Common myeloid progenitor, CD34-positive (primary cell): ENCODE data around the gene NTNG2.

Source experiments
- CTCF ChIA-PET: fragments of 350-600 bp; sonication (Branson Sonifier 250); formaldehyde crosslinking; loops from one replicate; lab custom pipeline; 2021; ENCODE audit warnings: antibody characterized with exemption; lab: Charles Lee
- POLR2A ChIA-PET: fragments of 350-600 bp; sonication (Branson Sonifier 250); formaldehyde crosslinking; loops from one replicate; lab custom pipeline; 2021; ENCODE audit warnings: antibody characterized with exemption; lab: Charles Lee
- DNase-seq, 3 donors: peaks; one replicate each; pipeline versions ENCODE4 v3.0.0 to v3.0.0-alpha.2; 2013
- H3K27ac ChIP-seq, 2 experiments: 1 replicate in 1 of 2; 2 replicates in 1 of 2; pipeline ENCODE4 v1.7.0; 2013; ENCODE audit warnings: inconsistent platforms in 2 of 2, low read length in 2 of 2, mild to moderate bottlenecking in 2 of 2, low read depth in 1 of 2, moderate library complexity in 1 of 2; ENCODE audit not compliant: severe bottlenecking in 2 of 2, insufficient read depth in 1 of 2, poor library complexity in 1 of 2
- H3K27me3 ChIP-seq, 5 experiments: replicated peaks in 2 of 5; 1 replicate in 3 of 5; 2 replicates in 2 of 5; pipeline versions ENCODE4 v1.6.1 to v1.7.0; 2013; ENCODE audit warnings: low read length in 4 of 5, mild to moderate bottlenecking in 2 of 5, moderate library complexity in 2 of 5, inconsistent platforms in 1 of 5; ENCODE audit not compliant: insufficient read depth in 5 of 5, control insufficient read depth in 4 of 5
- H3K36me3 ChIP-seq, 4 experiments: 1 replicate in 2 of 4; 2 replicates in 2 of 4; pipeline versions ENCODE4 v1.6.1 to v1.7.0; 2013; ENCODE audit warnings: low read length in 3 of 4, control low read depth in 1 of 4, mild to moderate bottlenecking in 1 of 4; ENCODE audit not compliant: control insufficient read depth in 4 of 4, insufficient read depth in 4 of 4
- H3K4me1 ChIP-seq, 4 experiments: 1 replicate in 3 of 4; 2 replicates in 1 of 4; pipeline versions ENCODE4 v1.6.1 to v1.7.1; 2013; ENCODE audit warnings: low read length in 3 of 4, mild to moderate bottlenecking in 3 of 4, control low read depth in 1 of 4, inconsistent platforms in 1 of 4, moderate library complexity in 1 of 4; ENCODE audit not compliant: control insufficient read depth in 4 of 4, insufficient read depth in 4 of 4; ENCODE audit errors: control extremely low read depth in 1 of 4
- H3K4me3 ChIP-seq, 7 experiments: 1 replicate in 4 of 7; 2 replicates in 3 of 7; pipeline versions ENCODE4 v1.5.1 to v1.7.0; 2013; ENCODE audit warnings: mild to moderate bottlenecking in 7 of 7, low read length in 6 of 7, moderate library complexity in 6 of 7, inconsistent platforms in 2 of 7, low read depth in 2 of 7, control low read depth in 1 of 7; ENCODE audit not compliant: insufficient read depth in 4 of 7, control insufficient read depth in 1 of 7; ENCODE audit errors: extremely low read depth in 1 of 7
- H3K9me3 ChIP-seq, 5 experiments: 1 replicate in 4 of 5; 2 replicates in 1 of 5; pipeline versions ENCODE4 v1.6.1 to v1.7.1; 2013; ENCODE audit warnings: low read length in 4 of 5, mild to moderate bottlenecking in 2 of 5, inconsistent platforms in 1 of 5, low read depth in 1 of 5, moderate library complexity in 1 of 5; ENCODE audit not compliant: control insufficient read depth in 4 of 5, insufficient read depth in 2 of 5; ENCODE audit errors: control extremely low read depth in 1 of 5
- WGBS: methylation state at CpG from one replicate; pipeline ENCODE4 v1.1.5; 2013; ENCODE audit not compliant: insufficient coverage; 5-methylcytosine and 5-hydroxymethylcytosine counted together

The NTNG2 gene

GRCh38 chr9:132162764-132163456 lies 1.1 kb downstream of the NTNG2 start:
- peak overlapping the region; percentile 34 to 81 (median 60) for H3K4me3 ChIP-seq
- peak in 1 of 3 donors; percentile 29 for DNase-seq
- no peaks in the 10 kb centered on the region for H3K36me3 ChIP-seq
- POLR2A ChIA-PET: interaction anchor here (0.6 kb wide), 1 partner anchor 11 kb away, joined by 3 read pairs; no protein-coding TSS in a partner anchor
- peaks cover 0 to 30% (median 27%) of the 10 kb centered on the region in 4 experiments for H3K4me1 ChIP-seq
- peaks cover 2 to 83% (median 40%) of the 10 kb centered on the region in 5 experiments for H3K27me3 ChIP-seq
- CTCF ChIA-PET: interaction anchor here (2.6 kb wide), 1 partner anchor 74 kb away, joined by 7 read pairs; no protein-coding TSS in a partner anchor
- no peaks in the 10 kb centered on the region for H3K9me3 ChIP-seq
- H3K27ac ChIP-seq: no peak overlapping the region
- WGBS: under 1% methylated on average over 70 of the region's 74 CpGs

- no peaks in the 10 kb centered on the region for H3K9me3 ChIP-seq
- WGBS: 1% methylated on average over 25 of the region's 29 CpGs
- no peaks in the 10 kb centered on the region for H3K36me3 ChIP-seq
- H3K27ac ChIP-seq: no peak overlapping the region
- peak overlapping the region in 2 of 7 experiments; percentile 67 to 74 for H3K4me3 ChIP-seq
- peaks cover 0 to 30% (median 27%) of the 10 kb centered on the region in 4 experiments for H3K4me1 ChIP-seq
- POLR2A ChIA-PET: no interaction called here
- CTCF ChIA-PET: interaction anchor here (2.6 kb wide), 1 partner anchor 74 kb away, joined by 7 read pairs; no protein-coding TSS in a partner anchor
- DNase-seq: peak in 2 of 3 donors; percentile 43 to 58
- H3K27me3 ChIP-seq: peaks cover 2 to 83% (median 40%) of the 10 kb centered on the region in 5 experiments
Observed at GRCh38 chr9:132163457-132163875, 1.6 kb downstream of the NTNG2 start.

GRCh38 chr9:132163876-132164603 lies 2.2 kb downstream of the NTNG2 start:
- WGBS: 11% methylated on average over 31 of the region's 45 CpGs
- H3K4me3 ChIP-seq: no peak overlapping the region
- no peaks in the 10 kb centered on the region for H3K36me3 ChIP-seq
- POLR2A ChIA-PET: no interaction called here
- H3K9me3 ChIP-seq: no peaks in the 10 kb centered on the region
- CTCF ChIA-PET: interaction anchor here (2.6 kb wide), 1 partner anchor 73 kb away, joined by 7 read pairs; no protein-coding TSS in a partner anchor
- H3K27me3 ChIP-seq: peaks cover 2 to 84% (median 40%) of the 10 kb centered on the region in 5 experiments
- H3K27ac ChIP-seq: no peak overlapping the region
- H3K4me1 ChIP-seq: peaks cover 0 to 30% (median 27%) of the 10 kb centered on the region in 4 experiments
- DNase-seq: peak in 1 of 3 donors; percentile 36

- no peak overlapping the region for H3K4me3 ChIP-seq
- H3K36me3 ChIP-seq: no peaks in the 10 kb centered on the region
- POLR2A ChIA-PET: no interaction called here
- CTCF ChIA-PET: interaction anchor here (8.4 kb wide), 1 partner anchor 73 kb away, joined by 111 read pairs; no protein-coding TSS in a partner anchor
- peaks cover 0 to 30% (median 27%) of the 10 kb centered on the region in 4 experiments for H3K4me1 ChIP-seq
- no peak overlapping the region for H3K27ac ChIP-seq
- peaks cover 2 to 84% (median 40%) of the 10 kb centered on the region in 5 experiments for H3K27me3 ChIP-seq
- DNase-seq: no peak
- no peaks in the 10 kb centered on the region for H3K9me3 ChIP-seq
- WGBS: 27% methylated on average over 9 of the region's 16 CpGs
Observed at GRCh38 chr9:132164604-132165362, 2.9 kb downstream of the NTNG2 start.

- no peaks in the 10 kb centered on the region for H3K9me3 ChIP-seq
- WGBS: 41% methylated on average over 19 of the region's 19 CpGs
- peak; percentile 25 to 55 (median 50) for DNase-seq
- POLR2A ChIA-PET: no interaction called here
- H3K4me3 ChIP-seq: no peak overlapping the region
- no peaks in the 10 kb centered on the region for H3K36me3 ChIP-seq
- CTCF ChIA-PET: interaction anchor here (1.0 to 8.4 kb wide), 6 partner anchors 12 to 375 kb away, joined by 3 to 111 read pairs (median 4); no protein-coding TSS in a partner anchor
- H3K27me3 ChIP-seq: peaks cover 2 to 76% (median 40%) of the 10 kb centered on the region in 5 experiments
- H3K27ac ChIP-seq: no peak overlapping the region
- H3K4me1 ChIP-seq: peaks cover 0 to 18% (median 17%) of the 10 kb centered on the region in 4 experiments
Observed at GRCh38 chr9:132166599-132166998, 4.7 kb downstream of the NTNG2 start.

GRCh38 chr9:132167192-132167591 lies 5.3 kb downstream of the NTNG2 start:
- H3K4me3 ChIP-seq: no peak overlapping the region
- CTCF ChIA-PET: interaction anchor here (1.0 to 8.4 kb wide), 5 partner anchors 26 to 92 kb away, joined by 3 to 111 read pairs (median 4); no protein-coding TSS in a partner anchor
- WGBS: 67% methylated on average over 7 of the region's 7 CpGs

More at GRCh38 chr9:132167192-132167591, 5.3 kb downstream of the NTNG2 start:
- H3K4me1 ChIP-seq: peaks cover 0 to 18% (median 15%) of the 10 kb centered on the region in 4 experiments
- no peak for DNase-seq
- no peak overlapping the region for H3K27ac ChIP-seq
- H3K36me3 ChIP-seq: no peaks in the 10 kb centered on the region
- H3K9me3 ChIP-seq: peaks cover 0 to 3% (median 0%) of the 10 kb centered on the region in 5 experiments
- peaks cover 2 to 77% (median 40%) of the 10 kb centered on the region in 5 experiments for H3K27me3 ChIP-seq
- POLR2A ChIA-PET: no interaction called here
